Loucy (cell line): ENCODE data around the gene LRCH3.
A peak's percentile ranks its signal among the peaks of the same experiment; 100 is the strongest.

Source experiments
- H2AFZ ChIP-seq: fragments of 200-600 bp; sonication (generic); 2 replicates; pipeline ENCODE4 v1.6.0; 2016; ENCODE audit warnings: antibody characterized with exemption, mild to moderate bottlenecking, low read length, moderate library complexity
- H3F3A ChIP-seq: fragments of 200-600 bp; 2 replicates; pipeline ENCODE4 v1.6.0; 2016; ENCODE audit warnings: antibody characterized with exemption, low read depth, mild to moderate bottlenecking
- H3K27me3 ChIP-seq: fragments of 200-600 bp; sonication (generic); 2 replicates; pipeline ENCODE4 v1.6.1; 2014; ENCODE audit warnings: low read length, mild to moderate bottlenecking; ENCODE audit not compliant: insufficient read depth, poor library complexity, severe bottlenecking
- H3K36me3 ChIP-seq: fragments of 200-600 bp; sonication (generic); 2 replicates; pipeline ENCODE4 v1.6.1; 2016; ENCODE audit warnings: low read length; ENCODE audit not compliant: insufficient read depth
- H3K4me1 ChIP-seq: fragments of 200-600 bp; sonication (generic); 2 replicates; pipeline ENCODE4 v1.5.1; 2014; ENCODE audit warnings: low read length, mild to moderate bottlenecking; ENCODE audit not compliant: insufficient read depth, poor library complexity, severe bottlenecking
- H3K4me2 ChIP-seq: fragments of 200-600 bp; sonication (generic); 2 replicates; pipeline ENCODE4 v1.6.0; 2014; ENCODE audit warnings: antibody characterized with exemption, low read length, low read depth, mild to moderate bottlenecking; ENCODE audit not compliant: poor library complexity, severe bottlenecking
- H3K4me3 ChIP-seq: fragments of 200-600 bp; sonication (generic); 2 replicates; pipeline ENCODE4 v1.5.1; 2014; ENCODE audit warnings: low read length, mild to moderate bottlenecking, mixed read lengths; ENCODE audit not compliant: poor library complexity, severe bottlenecking
- H3K79me2 ChIP-seq: fragments of 200-600 bp; sonication (generic); 2 replicates; pipeline ENCODE4 v1.6.1; 2014; ENCODE audit warnings: low read length; ENCODE audit not compliant: insufficient read depth
- H3K9ac ChIP-seq: fragments of 200-600 bp; sonication (generic); 2 replicates; pipeline ENCODE4 v1.6.0; 2014; ENCODE audit warnings: mild to moderate bottlenecking, low read depth, low read length, moderate library complexity; ENCODE audit not compliant: poor library complexity, severe bottlenecking
- H3K9me2 ChIP-seq: fragments of 200-600 bp; sonication (generic); replicated peaks from 2 replicates; pipeline ENCODE4 v1.6.1; 2016; ENCODE audit warnings: low read depth, low read length, mixed read lengths
- H3K9me3 ChIP-seq: fragments of 200-600 bp; sonication (generic); 2 replicates; pipeline ENCODE4 v1.6.1; 2014; ENCODE audit warnings: mild to moderate bottlenecking, antibody characterized with exemption, low read length, low read depth; ENCODE audit not compliant: insufficient read depth
- H4K20me1 ChIP-seq: fragments of 200-600 bp; sonication (generic); 2 replicates; pipeline ENCODE4 v1.6.0; 2014; ENCODE audit warnings: antibody characterized with exemption, low read length, mild to moderate bottlenecking; ENCODE audit not compliant: insufficient read depth, poor library complexity, severe bottlenecking
- EZH2phosphoT487 ChIP-seq: fragments of 200-600 bp; IDR thresholded peaks from 2 replicates; pipeline ENCODE4 v1.6.1; 2018; ENCODE audit warnings: antibody characterized with exemption, mild to moderate bottlenecking, moderate library complexity, borderline replicate concordance
- TF ChIP-seq, protein P1 (sequence below): fragments of 200-600 bp; sonication (generic); conservative IDR thresholded peaks from 2 replicates; pipeline ENCODE4 v1.5.1; 2014; ENCODE audit warnings: mild to moderate bottlenecking, antibody characterized with exemption, low read length

LRCH3 gene

DNA sequence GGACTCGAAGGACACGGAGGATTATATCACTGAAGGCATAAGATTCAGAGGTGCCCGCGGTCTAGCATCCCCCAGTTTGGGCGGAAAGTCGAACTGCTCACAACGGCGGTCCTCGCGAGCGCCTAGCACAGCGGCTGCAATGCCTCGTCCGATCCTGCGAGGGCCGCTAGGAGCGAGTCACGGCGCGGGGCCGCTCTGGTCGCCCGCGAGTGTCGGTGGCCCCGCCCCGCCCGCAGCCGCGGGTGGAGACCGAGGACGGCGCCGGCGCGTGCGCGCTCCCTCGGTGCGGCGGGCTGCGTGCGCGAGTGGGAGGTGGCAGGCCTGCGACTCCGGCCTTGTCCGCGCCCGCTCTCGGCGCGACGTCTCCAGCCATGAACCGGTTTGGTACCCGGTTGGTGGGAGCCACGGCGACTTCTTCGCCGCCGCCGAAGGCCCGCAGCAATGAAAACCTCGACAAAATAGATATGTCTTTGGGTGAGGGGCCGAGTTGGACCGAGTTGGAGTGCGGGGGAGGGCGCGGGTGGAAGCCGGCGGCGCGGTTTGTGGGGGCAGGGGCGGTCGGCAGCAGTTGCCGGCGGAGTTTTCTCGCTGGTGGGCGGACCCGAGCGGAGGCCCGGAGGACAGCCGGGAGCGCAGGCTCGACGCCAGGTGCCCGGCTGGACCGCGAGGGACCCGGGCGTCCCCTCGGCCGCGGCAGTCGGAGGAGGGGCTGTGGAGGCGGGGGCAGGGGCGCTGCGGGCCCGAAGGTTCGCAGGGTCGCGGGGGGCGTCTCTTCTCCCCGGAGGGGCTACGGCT lies 41.3 kb upstream of the LRCH3 start, which contains the start of gene FYTTD1:
Gene FYTTD1, plus strand, starts transcription at position 283 of the 795 bp plus-strand sequence. Its CDS starts 89 bp downstream, at position 372.
- Histone ChIP-seq H3F3A (no peaks in the 10 kb centered on the region; the same call in 1 of the 2 replicates), H3K9ac (peak within 1 kb of the TSS; percentile 81)

DNA sequence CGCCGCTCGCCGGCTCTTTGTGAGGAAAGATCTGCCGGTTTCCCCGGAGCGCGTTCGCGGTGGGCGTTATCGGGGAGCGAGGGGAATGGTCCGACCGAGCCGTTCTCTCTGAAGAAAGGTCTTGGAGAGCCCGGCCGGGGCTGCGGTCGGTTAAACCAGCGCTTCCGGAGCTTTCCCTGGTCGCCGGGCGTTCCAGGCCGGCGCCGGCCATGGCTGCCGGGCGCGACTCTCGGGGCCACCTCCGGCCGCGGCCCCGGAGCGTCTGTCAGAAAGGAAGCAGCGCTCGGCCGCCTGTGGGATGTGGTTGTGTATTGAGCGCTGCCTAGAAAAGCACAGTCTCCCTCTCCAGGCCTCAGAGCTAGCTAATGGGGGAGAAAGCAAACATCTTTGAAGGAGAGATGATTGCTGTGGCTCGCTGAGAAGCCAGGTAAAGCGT lies 40.6 kb upstream of the LRCH3 start:
- no peaks in the 10 kb centered on the region for H3K36me3 ChIP-seq
- peaks cover 41% of the 10 kb centered on the region for H4K20me1 ChIP-seq
- H3K9ac ChIP-seq, result peak overlapping the region; percentile 81
- peak overlapping the region; percentile 87 for H3K4me2 ChIP-seq
- no peaks in the 10 kb centered on the region for H3K9me3 ChIP-seq
- H2AFZ ChIP-seq, result peak overlapping the region; percentile 88
- peak overlapping the region; percentile 80 for H3K4me3 ChIP-seq
- peaks cover 47% of the 10 kb centered on the region for H3K79me2 ChIP-seq
- peaks cover 33% of the 10 kb centered on the region for H3K4me1 ChIP-seq
- no peaks in the 10 kb centered on the region; the same call in 1 of the 2 replicates for H3F3A ChIP-seq
- TF ChIP-seq, protein P1, sequence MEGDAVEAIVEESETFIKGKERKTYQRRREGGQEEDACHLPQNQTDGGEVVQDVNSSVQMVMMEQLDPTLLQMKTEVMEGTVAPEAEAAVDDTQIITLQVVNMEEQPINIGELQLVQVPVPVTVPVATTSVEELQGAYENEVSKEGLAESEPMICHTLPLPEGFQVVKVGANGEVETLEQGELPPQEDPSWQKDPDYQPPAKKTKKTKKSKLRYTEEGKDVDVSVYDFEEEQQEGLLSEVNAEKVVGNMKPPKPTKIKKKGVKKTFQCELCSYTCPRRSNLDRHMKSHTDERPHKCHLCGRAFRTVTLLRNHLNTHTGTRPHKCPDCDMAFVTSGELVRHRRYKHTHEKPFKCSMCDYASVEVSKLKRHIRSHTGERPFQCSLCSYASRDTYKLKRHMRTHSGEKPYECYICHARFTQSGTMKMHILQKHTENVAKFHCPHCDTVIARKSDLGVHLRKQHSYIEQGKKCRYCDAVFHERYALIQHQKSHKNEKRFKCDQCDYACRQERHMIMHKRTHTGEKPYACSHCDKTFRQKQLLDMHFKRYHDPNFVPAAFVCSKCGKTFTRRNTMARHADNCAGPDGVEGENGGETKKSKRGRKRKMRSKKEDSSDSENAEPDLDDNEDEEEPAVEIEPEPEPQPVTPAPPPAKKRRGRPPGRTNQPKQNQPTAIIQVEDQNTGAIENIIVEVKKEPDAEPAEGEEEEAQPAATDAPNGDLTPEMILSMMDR, result no peak; the same call in 1 of the 2 replicates
- no peak for TF ChIP-seq EZH2phosphoT487
- H3K27me3 ChIP-seq, result no peaks in the 10 kb centered on the region
- no peaks in the 10 kb centered on the region for H3K9me2 ChIP-seq

More for the DNA sequence above, 41.3 kb upstream of the LRCH3 start, which contains the start of gene FYTTD1:
- Histone ChIP-seq H3K4me2 (peak within 1 kb of the TSS; percentile 87), H3K4me1 (peaks cover 30% of the 10 kb centered on the region), H3K36me3 (no peaks in the 10 kb centered on the region), H2AFZ (peak within 1 kb of the TSS; percentile 90), H3K9me2 (no peaks in the 10 kb centered on the region), H3K4me3 (peak within 1 kb of the TSS; percentile 80), H3K27me3 (no peaks in the 10 kb centered on the region), H3K9me3 (no peaks in the 10 kb centered on the region), H4K20me1 (peaks cover 37% of the 10 kb centered on the region), H3K79me2 (peaks cover 42% of the 10 kb centered on the region)
- TF ChIP-seq, protein P1, result peak; percentile 48
- TF ChIP-seq EZH2phosphoT487, result no peak

DNA sequence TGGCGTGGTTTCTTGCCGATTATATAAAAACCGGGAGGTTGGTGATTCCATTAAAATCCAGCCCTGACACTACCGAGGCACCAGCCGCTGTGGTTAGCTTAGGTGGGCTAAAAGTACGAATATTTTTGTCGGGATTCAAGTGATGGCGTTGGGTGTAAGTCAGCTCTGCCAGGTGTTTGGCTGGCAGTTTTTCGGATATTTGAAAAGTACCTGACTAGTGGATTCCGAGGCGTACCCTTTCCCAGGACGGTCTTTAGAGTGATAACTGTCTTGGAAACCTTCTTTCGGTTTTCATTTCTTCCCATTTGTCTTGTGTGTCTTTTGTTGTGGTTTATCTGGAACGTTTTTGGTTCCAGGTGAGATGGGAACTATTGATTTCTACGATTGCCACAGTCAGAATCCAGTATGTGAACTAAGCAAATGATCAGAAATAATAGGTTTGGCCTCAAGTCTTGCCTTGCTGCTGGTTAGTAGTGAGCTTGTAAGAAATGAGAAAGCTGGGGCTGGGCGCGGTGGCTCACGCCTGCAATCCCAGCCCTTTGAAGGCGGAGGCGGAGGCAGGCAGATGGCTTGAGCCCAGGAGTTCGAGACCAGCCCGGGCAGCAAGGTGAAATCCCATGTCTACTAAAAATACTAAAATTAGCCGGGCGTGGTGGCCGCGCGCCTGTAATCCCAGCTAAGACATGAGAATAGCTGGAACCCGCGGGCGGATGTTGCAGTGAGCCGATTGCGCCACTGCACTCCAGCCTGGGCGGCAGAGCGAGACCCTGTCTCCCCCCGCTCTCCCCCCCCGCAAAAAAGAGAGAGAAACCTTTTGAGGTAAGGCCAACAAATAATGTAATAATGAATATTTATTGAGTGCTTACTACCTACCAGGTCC lies 40.0 kb upstream of the LRCH3 start:
- Histone ChIP-seq H2AFZ (no peak overlapping the region), H3K36me3 (no peaks in the 10 kb centered on the region), H3K27me3 (no peaks in the 10 kb centered on the region), H3F3A (no peaks in the 10 kb centered on the region; the same call in 1 of the 2 replicates), H3K9me2 (no peaks in the 10 kb centered on the region), H4K20me1 (peaks cover 41% of the 10 kb centered on the region), H3K79me2 (peaks cover 54% of the 10 kb centered on the region), H3K9ac (peak overlapping the region; percentile 81), H3K4me3 (peak overlapping the region; percentile 80), H3K4me1 (peaks cover 36% of the 10 kb centered on the region), H3K4me2 (peak overlapping the region; percentile 87), H3K9me3 (no peaks in the 10 kb centered on the region)
- TF ChIP-seq EZH2phosphoT487, result no peak
- TF ChIP-seq, protein P1, result no peak; the same call in 1 of the 2 replicates
